Epithelial cell of alveolus of lung (primary cell): ENCODE measurements around the gene FUT9. TPM values are rescaled to one million over a fixed set of nuclear protein-coding genes. Genes with fewer than 3 reads are reported as not detected.

ENCODE experiments used
- total RNA-seq: library from RNA; depleted of rRNA; stranded (reverse); fragments of >200 nt; gene quantifications from 2 replicates; pipeline ENCODE4 v1.2.1, GENCODE V29; 2015

The FUT9 gene
- not detected in 2 replicates for total RNA-seq

DNA sequence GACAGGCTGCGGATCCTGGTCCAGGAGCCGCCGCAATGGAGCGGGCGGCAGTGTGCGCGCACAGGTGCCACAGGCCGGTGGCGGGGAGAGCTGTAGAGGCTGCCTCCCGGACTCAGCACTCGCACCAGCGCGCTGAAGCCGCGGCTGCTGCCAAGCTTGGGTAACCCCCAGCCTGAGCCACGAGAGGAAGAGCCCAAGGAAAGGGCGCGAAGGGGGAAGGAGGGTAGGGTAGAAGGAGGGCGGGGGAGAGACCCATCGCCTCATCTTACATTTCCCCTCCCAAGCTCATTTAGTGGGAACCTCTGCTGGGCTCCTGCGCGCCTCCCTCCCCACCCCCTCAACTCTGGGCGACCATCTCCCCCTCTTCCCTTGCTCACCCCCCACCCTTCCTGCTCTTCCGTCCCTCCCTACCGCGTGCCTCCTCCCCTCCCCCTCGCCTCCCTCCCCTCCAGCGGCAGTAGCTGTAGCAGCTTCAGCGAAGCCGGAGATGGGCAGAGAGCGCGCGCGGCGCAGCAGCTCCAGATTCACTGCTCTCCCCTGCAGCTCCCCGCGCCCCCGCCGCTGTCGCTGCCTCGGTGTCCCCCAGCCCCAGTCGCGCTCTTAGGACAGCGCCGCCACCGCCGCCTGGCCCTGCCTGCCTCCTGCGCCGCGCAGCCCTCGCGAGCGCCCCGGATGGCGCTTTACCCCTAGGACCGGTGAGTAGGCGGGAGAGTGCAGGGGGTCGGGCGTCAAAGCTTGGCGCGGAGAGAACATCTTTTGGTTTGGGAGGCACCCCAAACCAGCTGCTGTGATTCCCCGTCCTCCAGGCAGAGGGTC is at the start of gene FUT9:
TSS of gene FUT9 (plus strand) at position 457 of the 816 bp plus-strand sequence. CDS start 187,182 bp downstream, outside the sequence.

